Omental fat pad (tissue), 4 donors: ENCODE results near the gene OXER1. TPM values are rescaled to one million over a fixed set of nuclear protein-coding genes. Genes with fewer than 3 reads are reported as not detected.

ENCODE experiments used
- ATAC-seq: fragments of 150-250 bp; one replicate; pipeline ENCODE4 v1.9.1; 2016; ENCODE audit warnings: mild to moderate bottlenecking, moderate library complexity; ENCODE audit not compliant: low FRiP score
- DNase-seq: peaks from one replicate; pipeline ENCODE4 v3.0.0-alpha.2; 2019; ENCODE audit warnings: low spot score
- total RNA-seq, 4 donors: library from RNA; depleted of rRNA; stranded (reverse); fragments of >200 nt; gene quantifications; one replicate each; pipeline ENCODE4 v1.1.0, GENCODE V29; 2016
- TF ChIP-seq, protein P1 (sequence below), 3 donors: fragments of 450-650 bp; IDR thresholded peaks; one replicate each; pipeline ENCODE4 v1.5.1; 2016 to 2017; ENCODE audit warnings: antibody characterized with exemption in 3 of 3, mild to moderate bottlenecking in 3 of 3, moderate library complexity in 2 of 3

The OXER1 gene
- total RNA-seq, 4 donors from 2014 or later = 0.44 to 0.96 (median 0.65) TPM; not detected in 1

DNA sequence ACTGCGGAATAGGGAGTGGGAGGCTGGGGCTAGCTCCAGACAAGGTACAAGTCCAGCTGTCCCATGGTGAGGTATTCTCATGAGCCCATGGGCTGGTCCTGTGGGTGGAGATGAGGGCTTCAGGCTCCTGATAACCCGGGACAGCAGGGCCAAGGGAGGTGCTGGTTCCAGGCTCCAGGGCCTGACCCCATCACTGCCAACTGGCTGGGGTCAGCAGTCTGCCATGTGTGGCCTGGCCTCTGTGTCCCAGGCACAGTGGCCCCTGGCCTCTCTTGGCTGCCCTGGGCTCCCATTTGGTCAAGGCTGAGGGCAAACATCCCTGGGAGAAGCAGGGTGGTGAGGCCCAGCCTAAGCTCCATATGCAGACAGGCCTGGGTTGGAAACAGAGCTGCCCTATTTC is 966 bp upstream of the OXER1 start:
- ATAC-seq = no peak

DNA sequence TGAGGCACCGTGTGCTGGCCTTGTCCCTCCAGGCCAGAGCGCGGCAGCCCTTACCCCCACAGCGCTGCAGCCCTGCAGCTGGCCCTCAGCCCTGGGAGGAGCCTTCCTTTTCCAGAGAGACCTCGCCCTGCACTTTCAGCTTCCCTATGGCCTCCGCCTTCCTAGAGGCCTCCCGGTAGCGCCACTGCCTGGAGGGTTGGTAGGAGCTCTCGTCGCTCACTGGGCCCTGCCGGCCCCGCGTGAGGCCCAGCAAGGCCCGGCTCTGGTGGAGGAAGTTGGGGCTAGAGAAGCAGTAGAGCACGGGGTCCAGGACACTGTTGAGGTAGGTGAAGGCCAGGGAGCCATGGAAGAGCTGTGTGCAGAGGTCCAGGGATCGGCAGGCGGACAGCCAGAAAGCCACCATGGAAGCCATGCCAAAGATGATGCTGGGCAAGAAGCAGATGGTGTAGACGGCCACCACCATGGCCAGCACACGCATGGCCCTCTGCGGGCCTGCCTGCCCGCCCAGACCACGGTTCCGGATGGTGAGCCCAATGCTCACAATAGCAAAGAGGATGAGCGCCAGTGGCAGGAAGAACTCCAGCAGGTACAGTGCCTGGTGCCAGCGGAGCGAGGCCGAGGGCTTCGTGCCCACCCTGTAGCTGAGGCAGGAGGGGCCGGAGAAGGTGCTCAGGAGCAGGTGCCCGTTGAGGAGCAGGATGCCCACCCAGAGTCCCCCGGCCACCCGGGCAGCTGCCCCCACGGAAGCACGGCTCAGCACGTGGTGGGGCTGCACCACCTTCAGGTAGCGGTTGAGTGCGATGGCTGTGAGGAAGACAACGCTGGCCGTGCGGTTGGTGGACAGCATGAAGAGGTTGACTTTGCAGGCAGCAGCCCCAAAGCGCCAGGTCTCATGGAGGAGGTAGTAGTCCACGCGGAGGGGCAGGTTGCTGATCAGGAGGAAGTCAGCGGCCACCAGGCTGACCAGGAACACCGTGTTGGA is 821 bp downstream of the OXER1 start:
- no peak for ATAC-seq
- DNase-seq = no peak
- TF ChIP-seq, protein P1, sequence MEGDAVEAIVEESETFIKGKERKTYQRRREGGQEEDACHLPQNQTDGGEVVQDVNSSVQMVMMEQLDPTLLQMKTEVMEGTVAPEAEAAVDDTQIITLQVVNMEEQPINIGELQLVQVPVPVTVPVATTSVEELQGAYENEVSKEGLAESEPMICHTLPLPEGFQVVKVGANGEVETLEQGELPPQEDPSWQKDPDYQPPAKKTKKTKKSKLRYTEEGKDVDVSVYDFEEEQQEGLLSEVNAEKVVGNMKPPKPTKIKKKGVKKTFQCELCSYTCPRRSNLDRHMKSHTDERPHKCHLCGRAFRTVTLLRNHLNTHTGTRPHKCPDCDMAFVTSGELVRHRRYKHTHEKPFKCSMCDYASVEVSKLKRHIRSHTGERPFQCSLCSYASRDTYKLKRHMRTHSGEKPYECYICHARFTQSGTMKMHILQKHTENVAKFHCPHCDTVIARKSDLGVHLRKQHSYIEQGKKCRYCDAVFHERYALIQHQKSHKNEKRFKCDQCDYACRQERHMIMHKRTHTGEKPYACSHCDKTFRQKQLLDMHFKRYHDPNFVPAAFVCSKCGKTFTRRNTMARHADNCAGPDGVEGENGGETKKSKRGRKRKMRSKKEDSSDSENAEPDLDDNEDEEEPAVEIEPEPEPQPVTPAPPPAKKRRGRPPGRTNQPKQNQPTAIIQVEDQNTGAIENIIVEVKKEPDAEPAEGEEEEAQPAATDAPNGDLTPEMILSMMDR (IDR thresholded peaks at IDR 0.05) = no peak

More for the DNA sequence above, 966 bp upstream of the OXER1 start:
- TF ChIP-seq, protein P1 (IDR thresholded peaks at IDR 0.05) = no peak
- no peak for DNase-seq

DNA sequence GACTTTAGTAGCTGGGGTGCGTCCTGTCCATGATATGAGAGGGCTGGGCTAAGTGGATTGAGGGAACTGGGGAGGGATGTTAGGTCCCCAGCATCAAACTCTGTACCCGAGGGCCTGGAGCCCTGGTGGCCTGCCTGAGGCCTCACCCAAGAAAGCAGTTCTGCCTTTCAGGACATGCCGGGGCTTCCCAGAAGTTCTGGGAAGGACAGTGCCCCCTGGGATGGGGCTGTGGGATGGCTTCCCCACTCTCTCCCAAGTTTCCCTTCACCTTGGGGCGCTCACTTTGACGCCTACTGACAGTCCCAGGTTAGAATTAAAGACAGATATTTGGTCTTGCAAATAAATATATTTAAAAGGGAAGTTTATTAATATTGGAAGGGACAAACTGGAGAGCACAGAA is 1.8 kb downstream of the OXER1 start:
- ATAC-seq (no peak), DNase-seq (no peak)
- TF ChIP-seq, protein P1 (IDR thresholded peaks at IDR 0.05) = no peak

DNA sequence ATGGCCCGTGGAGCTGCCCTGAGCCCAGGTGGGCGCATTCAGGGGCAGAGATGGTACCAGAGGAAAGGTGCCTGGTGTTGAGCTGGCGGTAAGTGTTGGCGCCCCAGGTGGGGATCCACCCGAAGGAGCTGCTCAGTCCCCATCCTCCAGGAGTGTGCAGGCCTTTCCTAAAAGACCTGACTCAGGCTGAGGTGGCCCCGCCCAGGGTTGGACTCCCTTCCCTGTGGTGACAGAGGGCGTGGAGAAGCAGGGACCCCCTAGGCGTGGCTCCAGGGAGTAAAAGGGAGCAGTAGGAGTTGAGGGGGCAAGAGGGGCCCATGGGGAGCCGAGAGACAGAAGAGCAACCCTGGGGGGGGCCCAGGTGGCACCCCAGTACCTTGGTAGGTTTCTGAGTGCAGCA is 2.4 kb downstream of the OXER1 start:
- no peak for DNase-seq
- ATAC-seq = peak; percentile 19
- TF ChIP-seq, protein P1 (IDR thresholded peaks at IDR 0.05) = no peak

DNA sequence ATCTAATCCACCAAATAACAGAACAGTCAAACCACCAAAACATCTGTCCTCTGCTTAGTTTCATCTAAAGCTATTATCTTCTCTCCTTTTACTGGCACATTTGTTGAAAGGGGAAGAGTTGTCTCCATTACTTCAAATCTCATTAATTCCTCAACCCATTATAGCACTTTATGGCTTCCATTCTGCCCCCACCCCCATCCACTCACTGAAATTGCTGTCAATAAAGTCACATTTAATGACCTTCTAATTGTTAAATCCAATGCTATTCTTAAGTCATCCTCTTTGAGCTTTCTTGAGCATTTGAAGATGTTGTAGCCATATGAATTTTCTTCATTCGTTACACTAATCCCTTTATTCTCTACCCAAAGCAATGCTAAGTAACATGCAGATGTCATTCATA is 5.2 kb downstream of the OXER1 start:
- ATAC-seq (no peak), DNase-seq (no peak)
- TF ChIP-seq, protein P1 (IDR thresholded peaks at IDR 0.05) = no peak

DNA sequence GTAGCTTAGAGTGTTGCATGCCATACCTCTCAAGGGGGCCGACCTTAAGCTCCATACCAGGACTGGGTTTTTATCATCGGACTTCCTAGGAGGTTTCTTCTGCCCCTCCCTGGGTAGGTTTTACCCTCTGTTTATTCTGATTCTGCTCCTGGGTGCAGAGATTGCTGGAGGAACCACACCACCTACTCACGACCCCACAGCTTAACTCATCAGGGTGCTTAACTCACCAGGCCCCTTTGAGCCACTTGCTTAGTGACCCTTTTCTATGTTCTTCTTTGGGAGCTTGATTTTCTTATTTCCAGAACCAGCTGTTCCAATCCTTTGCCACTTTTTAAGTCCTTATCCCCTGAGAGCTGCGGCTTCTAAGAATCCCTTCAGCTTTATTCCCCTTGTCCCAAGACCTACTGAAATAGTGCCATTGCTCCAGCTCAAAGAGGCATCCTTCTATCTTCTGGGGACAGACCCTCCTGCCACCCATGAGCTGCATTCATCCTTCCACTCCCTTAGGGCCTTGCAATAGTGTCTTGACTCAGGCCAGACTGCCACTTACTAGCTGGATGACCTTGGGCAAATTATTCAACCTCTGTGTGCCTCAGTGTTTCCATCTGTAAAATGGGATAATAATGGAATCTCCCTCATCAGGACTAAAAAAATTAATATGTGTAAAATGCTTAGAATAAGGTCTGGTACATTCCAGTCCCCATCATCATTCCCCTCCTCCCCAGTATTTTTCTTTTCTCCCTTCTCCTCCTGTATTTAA is 5.8 kb downstream of the OXER1 start:
- no peak for ATAC-seq
- TF ChIP-seq, protein P1 (IDR thresholded peaks at IDR 0.05) = no peak
- DNase-seq = no peak
